Endometrium (tissue), 2 donors: ENCODE data around the gene GNAT3.
A peak's percentile ranks its signal among the peaks of the same experiment; 100 is the strongest.

Experiments used
- FAIRE-seq: peaks from 2 replicates; lab custom pipeline; 2012; peaks lifted over from hg19 to GRCh38; lab: Jason Lieb, UNC
- donor health status: control.
- donor health status: control.

Gene GNAT3

DNA sequence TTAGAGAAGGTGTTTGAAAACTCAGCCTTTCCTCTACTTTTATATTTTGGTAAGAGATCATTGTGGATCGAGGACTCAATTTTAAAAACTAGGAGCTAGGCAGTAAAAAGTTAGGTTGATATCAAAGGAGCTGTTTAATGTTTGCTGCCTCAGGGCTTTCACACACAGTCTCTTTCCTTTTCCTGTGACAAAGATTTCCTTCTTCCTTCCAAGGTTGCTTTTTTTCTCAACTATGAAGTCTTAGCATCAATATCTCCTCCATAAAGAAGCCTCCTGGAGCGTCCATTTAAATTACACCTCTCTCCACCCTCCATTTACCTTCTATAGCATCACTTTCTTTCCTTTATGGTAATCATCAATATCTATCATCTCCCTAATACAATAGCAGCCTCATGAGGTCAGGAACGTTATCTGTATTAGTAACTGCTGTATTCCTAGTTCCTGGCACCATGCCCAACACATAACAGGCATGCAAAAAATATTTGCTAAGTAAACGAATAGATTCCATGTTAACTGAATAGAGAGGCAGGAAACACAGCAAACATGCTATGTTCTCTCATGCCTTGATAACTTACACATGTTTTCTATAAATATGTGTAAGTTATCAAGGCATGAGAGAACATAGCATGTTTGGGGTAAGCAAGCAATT lies 48.5 kb downstream of the GNAT3 start:
- FAIRE-seq = no peak

DNA sequence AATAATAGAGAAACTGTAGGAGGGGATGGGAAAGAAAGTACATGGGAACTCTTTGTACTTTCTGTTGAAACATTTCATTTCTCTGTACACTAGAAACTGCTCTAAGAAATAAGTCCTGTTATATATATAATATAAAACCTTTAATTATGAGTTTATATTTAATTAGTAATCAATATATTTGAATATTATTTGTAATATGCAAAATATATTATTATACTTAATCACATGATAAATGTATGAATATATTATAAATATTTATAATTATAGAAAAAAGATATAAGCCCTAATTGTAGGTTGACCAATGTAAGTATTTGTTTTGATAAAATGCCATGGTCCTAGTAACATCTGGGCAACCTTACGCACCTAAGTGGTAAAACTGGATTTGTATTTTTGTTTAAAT lies 51.0 kb downstream of the GNAT3 start:
- peak; percentile 64 for FAIRE-seq

- no peak for FAIRE-seq
These were observed 51.9 kb downstream of the GNAT3 start for GRCh38 chr7:80459776-80460510.

- no peak for FAIRE-seq
These were observed 52.8 kb downstream of the GNAT3 start for GRCh38 chr7:80458822-80459725.

DNA sequence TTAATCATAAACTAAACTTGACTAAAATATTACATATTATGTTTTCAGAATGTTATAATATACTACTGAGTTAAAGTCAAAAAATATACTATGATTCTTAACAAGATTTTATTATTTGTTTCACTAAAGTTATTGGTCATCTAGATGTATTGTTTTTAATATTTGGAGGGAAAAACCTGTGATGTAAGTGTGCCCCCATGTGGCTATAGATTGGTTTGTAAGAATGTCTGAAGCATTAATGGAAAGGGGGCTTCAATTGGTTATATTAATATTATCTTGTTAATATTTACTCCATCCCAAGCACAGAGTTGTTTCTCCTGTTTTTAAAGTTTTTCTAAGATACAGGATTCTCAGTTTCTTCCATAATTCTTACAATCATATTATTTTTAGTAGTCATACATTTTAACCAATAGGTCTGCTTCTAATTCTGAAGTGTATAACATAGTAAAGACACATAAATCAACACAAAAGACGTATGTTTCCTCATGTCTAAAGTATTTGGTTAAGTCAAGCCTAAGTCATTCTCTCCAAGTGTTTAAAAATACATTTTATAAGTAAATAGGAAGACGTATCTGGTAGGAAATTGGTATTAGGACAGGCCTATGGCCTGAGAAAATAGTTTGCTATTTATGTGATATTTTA lies 58.0 kb downstream of the GNAT3 start:
- peak; percentile 70 for FAIRE-seq

DNA sequence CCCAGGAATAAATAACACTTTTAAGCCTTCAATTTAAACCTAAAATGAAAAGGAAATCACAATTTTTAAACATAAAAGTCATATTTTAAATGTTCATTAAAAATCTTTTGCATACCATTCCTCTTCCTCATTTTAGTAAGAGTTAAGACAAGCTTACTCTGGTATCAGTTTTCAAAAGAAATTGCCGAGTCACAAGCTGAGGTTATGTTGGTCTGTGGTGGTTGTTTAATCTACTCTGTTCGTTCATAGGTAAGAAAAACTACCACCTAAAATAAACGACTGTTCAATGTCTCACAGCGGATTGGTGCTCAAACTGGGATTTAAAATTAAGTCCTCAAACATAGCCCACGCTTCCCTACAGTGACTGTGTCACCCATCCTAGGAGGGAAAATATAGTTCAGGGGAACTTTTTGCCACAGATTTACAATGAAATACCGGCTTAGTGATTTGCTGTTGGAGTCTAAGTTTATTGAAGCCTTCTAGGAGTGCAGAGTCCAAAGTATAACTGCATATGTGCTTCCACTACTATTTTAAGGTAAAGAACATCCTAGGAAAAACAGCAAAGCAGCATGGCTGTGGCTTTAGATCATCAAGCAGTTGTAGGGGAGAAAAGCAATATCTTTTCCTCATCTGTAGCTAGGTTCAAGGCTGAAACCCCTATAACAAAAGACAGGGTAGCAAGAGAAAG lies 61.1 kb downstream of the GNAT3 start:
- no peak for FAIRE-seq

DNA sequence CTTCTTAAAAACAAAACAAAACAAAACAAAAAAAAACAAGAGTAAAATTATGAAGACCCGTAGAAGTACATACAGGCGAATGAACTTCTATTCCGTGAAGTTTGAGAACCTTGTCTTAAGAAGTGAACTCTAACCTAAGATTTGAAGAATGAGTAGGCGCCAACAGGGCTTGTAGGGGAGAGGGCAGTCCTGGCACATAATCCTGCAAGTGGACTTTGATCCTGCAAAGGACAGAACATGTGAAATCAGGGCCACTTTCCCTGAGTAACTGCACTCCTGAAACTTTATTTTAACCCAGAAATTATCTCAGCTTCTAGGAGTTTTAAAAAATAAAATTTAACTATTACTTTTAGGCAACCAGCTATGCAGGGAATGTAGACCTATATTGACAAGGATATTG lies 62.0 kb downstream of the GNAT3 start:
- no peak for FAIRE-seq

DNA sequence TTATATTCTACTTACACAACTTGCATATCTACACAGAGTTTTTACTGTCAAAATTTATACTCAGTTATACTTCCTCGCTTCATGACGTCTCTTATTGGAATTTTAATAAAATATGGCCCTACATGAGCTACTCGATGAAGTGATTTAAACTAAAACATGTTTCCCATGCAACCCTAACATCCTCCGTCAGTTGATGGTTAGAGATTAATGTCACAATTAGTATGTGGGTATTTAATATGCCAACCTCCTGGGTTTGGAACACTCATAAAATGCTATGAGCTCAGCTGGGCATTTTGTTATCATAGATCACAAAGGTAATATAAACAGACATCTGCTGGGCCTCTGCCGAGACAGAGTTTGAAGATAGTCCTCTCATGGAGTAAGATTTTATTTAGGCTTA lies 66.5 kb downstream of the GNAT3 start:
- no peak for FAIRE-seq

GRCh38 chr7:80444811-80445210 lies 67.1 kb downstream of the GNAT3 start:
- no peak for FAIRE-seq

DNA sequence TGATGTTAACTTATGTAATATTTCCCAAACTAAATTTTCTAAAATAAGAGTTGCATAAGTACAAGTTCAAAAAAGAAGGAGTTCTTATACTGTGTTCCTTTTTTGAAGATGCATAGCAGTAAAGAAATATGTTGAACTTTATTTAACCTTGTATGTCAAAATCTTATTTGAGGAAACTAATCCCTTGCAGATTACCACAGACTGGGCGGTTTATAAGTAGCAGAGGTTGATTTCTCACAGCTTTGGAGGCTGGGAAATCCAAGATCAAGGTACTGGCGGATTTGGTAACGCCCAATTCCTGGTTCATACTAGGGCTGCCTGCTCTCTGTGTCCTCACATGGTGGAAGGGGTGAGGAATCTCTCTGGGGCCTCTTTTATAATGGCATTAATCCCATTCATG lies 68.5 kb downstream of the GNAT3 start:
- FAIRE-seq = no peak

DNA sequence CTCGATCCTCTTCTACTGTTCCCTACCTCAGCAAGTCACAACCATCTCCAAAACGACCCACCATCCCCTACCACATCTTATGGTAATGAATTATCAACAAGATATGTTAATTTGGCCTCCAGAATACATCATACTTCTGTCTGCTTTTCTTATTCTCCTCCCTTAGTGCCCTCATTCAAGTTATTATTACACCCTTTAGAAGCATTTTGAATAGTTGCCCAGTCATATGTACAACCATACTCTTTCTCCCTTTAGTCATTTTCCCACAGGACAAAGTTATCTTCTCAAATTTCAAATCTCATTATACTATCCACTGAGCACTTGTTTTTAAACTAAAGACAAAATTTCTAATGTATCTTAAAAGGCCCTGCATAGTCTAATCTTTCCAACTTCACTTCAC lies 71.0 kb downstream of the GNAT3 start:
- FAIRE-seq = no peak

- no peak for FAIRE-seq
These were observed 71.7 kb downstream of the GNAT3 start for GRCh38 chr7:80439894-80440821.

DNA sequence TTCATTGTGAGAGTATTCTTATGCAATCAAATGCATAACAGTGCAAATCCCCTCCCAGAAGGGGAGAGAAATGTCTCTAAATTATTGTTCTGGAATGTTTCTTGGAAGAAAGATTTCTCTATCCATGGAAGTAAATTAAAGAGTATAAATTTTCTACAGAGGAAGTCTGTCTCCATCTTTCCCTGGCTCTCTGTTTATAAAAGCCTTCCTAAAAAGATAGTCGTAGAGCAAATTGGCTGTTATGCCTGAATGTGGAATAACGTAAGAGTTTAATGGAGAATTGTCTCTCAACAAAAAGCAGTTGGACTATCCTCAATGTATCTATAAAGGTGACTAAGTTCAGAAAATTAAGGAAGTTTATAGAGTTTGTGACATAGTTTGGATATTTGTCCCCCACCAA lies 76.3 kb downstream of the GNAT3 start:
- FAIRE-seq = no peak

DNA sequence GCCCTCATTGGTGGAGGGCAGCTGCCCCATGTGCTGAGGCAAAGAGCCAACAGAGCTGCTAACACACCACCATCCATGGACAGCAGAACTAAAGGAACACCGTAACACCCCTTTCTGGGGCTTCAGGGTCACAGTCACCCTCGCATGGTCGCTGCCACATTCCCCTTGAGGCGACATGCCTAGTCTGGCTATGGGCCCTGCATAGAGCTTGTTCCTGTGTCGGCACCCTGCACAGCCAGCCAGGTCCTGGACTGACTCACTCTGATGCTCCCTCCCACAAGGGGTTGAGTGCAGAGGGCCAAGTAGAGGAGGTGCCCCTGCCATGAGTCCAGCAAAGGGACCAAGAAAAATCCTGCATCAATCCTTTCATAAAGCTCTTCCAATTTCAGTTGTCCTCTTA lies 77.8 kb downstream of the GNAT3 start:
- FAIRE-seq = no peak

DNA sequence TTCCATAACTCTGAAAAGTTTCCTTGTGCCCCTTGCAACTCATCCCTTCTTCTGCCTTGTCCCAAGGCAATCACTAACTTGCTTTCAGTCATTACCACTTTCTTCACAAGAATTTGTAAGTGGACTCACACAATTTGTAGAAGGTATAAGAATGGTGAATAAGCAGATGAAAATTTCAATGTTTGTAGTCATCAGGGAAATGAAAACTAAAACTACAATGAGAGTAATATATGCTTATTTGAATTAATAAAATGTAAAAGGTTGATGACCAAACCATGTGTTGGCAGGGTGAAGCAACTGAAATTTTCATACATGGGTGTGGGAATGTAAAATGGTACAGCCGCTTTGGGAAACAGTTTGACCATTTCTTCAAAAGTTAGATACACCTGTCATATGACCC lies 79.7 kb downstream of the GNAT3 start:
- FAIRE-seq = no peak

DNA sequence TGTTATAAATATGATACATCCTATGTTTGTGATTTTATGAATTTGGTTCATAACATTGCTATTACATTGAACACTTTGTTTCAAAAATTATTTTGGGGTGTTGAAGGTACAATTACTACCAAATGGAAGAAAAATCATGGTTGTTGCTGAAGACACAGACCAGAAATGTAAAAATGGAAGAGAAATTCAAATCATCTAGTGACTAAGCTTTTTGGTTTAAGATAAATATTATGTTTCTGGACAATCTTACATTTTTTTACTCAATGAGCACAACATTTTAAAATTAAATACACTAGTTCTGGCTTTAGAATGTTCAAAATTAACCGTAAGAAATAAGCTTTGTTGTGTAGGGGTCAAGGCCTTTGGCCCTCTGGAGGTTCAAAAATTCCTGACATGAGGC lies 82.7 kb downstream of the GNAT3 start:
- no peak for FAIRE-seq

DNA sequence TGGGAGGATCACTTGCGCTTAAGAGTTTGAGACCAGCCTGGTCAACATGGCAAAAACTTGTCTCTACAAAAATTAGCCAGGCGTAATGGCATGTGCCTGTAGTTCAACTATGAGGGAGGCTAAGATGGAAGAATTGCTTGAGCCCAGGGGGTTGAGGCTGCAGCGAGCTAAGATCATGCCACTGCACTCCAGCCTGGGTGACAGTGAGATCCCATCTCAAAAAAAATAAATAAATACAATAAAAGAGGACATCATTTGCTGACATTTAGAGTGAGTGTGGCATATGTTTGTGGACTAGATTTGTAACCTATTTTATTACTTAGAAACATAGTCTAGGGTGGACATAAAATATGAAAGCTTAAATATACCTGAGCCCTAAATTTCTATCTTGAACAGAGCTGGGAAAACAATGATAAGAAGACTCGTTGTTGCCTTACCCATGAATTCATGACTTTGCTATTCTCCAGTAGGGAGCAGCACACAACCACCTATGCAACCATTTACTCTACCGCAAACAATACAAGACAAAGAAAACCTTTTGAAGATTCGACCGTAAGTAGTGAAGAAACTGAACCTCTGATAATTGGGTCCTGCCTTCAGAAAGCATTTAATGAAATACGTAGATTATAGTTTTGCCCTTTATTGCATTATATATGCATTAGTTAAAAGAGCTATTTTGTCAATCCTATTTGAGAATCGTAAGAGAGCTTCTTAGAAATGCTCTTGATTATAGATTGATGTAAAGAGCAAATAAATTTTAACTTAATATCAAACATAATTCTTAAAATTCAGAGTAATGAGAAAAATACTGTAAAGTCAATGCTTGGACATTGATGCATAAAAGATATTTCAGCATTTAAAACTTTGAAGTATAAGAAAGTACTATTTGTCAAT lies 83.5 kb downstream of the GNAT3 start:
- peak; percentile 70 for FAIRE-seq

- FAIRE-seq = no peak
These were observed 84.6 kb downstream of the GNAT3 start for GRCh38 chr7:80427218-80427617.

DNA sequence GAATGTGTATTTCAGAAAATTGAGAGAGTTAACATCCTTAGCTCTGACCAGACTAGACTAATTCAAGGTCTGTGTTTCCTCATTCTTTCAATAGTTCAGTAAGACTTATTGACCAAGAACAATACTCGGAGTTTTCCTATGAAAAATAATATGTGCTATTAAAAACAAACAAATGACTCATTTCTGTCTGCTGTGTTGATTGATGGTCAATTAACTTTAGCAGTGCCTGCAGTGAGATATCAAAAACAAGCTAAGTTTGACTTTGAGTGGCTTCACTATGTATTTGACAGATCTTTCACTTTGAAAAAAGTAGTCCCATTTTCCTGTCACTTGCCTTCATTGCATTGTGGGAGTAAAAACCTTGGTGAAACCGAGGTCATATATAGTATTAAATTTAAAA lies 91.0 kb downstream of the GNAT3 start:
- no peak for FAIRE-seq
